ENCODE results near the gene NOTCH2NLA.
A peak's percentile ranks its signal among the peaks of the same experiment; 100 is the strongest.
"Not testable (repeated sequence)": the region's sequence is repeated elsewhere in the genome, so short reads cannot be mapped to it uniquely, and the experiment has no call there.

Gene NOTCH2NLA

DNA sequence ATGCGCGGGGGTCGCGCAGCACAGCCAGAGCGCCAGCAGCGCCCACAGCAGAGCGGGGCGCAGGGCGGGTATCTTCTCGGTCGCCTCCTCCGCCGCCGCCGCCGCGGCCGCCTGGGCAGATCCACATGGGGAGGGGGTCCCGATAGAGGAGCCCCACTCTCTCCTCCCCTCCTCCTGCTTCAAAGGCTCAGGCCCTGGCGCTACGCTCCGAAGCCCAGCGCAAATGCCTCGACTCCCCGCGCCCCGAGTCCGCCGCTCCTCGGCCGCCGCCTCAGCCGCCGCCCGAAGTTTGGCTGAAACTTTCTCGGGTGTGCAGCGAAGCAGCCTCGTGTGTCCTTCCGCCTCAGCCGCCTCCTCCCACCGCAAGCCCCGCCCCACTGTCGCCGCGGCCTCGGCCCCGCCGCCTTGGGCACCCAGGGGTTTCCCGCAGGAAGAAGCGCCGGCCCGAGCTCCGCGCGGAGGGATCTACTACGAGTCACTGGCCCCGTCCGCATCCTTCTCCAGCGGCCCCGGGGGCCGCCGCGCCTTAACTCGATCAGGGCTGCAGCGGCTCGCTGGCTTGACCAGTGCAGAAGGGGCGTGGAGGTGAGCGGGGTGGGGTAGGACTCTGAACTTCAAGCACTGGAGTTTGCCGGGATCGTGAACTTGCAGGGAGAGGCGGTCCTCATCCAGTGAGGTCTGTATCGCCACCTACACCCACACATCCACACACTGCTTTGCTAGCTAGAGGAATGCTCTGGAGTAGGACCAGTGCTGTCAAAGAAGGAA, at the start of gene NOTCH2NLA:
Gene NOTCH2NLA (minus strand): TSS at position 312 of the 768 bp plus-strand sequence. CDS start 39,684 bp downstream, outside the sequence.
- not testable (repeated sequence) for H3K36me3 ChIP-seq (ENCODE audit: insufficient read depth, low read length); H3K9me3 ChIP-seq (ENCODE audit: control insufficient read depth, insufficient read depth, low read length); H3K4me1 ChIP-seq (ENCODE audit: insufficient read depth, low read length)
- H3K9ac ChIP-seq (ENCODE audit: low read depth, low read length) = peak within 1 kb of the TSS; percentile 58

DNA sequence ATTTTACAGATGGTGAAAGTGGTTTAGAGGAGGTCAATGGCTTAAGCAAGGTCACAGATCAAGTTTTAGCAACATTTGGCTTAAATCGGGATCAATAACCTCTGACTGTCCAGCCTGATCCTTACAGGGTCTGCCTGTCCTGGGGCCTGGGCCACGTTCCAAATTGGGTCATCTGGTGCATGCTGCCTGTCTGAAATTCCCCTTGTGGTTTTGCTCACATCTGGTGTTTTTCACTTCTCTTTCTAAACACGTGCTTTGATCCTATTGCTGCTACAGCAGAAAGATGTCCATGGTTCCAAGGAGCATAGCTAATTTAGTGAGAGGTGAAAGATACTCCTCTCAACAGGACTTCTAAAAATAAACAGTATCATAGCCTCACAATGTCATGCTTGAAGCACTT, 49.5 kb upstream of the NOTCH2NLA start:
- not testable (repeated sequence) for H3K9ac ChIP-seq (ENCODE audit: low read depth, low read length); H3K9me3 ChIP-seq (ENCODE audit: control insufficient read depth, insufficient read depth, low read length); H3K4me1 ChIP-seq (ENCODE audit: insufficient read depth, low read length); H3K36me3 ChIP-seq (ENCODE audit: insufficient read depth, low read length)

DNA sequence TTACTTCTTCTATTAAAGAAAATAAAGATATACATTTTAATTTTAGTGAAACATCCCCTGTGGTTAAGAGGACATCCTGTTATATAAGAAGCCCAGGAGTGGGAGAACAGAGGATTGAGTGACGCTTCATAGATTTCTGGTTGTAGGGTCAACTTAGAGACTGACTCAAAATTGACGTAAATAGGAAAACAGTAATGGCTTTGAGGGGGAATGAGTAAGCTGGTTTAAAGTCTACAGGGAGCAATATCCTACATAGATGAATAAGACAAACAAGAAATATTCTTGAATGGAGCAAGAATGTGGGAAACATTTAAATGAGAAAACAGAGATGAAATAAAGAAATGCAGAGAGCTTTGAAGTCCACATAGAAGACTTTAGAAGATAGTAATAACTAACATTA, 48.3 kb upstream of the NOTCH2NLA start:
- not testable (repeated sequence) for H3K4me1 ChIP-seq (ENCODE audit: insufficient read depth, low read length); H3K9me3 ChIP-seq (ENCODE audit: control insufficient read depth, insufficient read depth, low read length); H3K9ac ChIP-seq (ENCODE audit: low read depth, low read length); H3K36me3 ChIP-seq (ENCODE audit: insufficient read depth, low read length)

DNA sequence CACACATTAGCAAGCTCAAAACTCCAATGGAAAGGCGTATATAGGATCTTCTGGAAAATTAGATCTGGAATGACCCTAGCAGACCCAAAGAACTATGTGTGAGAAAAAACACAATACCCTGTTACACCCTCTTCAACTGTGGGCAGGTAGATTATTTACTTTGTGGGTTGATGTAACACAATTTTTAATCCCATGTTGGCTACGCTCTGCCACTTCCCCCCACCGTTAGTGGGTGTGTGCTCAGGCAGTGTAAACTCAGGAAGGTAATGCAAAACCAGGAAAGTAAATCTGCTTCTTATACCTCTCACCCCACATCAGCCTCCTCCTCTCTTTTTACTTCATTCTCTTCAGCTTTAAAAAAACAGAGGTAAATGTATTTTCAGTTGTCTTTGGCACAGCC, 45.3 kb upstream of the NOTCH2NLA start:
- not testable (repeated sequence) for H3K4me1 ChIP-seq (ENCODE audit: insufficient read depth, low read length); H3K36me3 ChIP-seq (ENCODE audit: insufficient read depth, low read length); H3K9ac ChIP-seq (ENCODE audit: low read depth, low read length); H3K9me3 ChIP-seq (ENCODE audit: control insufficient read depth, insufficient read depth, low read length)

DNA sequence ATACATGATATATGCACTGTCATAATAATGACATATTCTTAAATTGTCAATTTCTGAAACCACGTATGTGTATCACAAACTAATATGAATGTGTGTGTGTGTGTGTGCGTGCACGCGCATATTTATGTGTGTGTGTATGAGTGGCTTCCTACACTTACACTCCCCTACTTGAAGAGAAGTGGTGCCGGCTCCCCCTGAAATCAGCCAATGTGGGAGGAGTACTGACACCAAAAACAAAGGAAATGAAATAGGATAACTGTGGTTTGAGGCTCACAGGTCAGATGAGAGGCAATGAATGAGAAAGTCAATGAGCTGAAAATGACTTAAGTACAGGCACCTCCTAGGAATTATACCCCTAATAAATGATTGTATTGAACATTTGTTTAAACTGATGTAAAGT, 44.4 kb upstream of the NOTCH2NLA start:
- not testable (repeated sequence) for H3K4me1 ChIP-seq (ENCODE audit: insufficient read depth, low read length); H3K9me3 ChIP-seq (ENCODE audit: control insufficient read depth, insufficient read depth, low read length); H3K36me3 ChIP-seq (ENCODE audit: insufficient read depth, low read length); H3K9ac ChIP-seq (ENCODE audit: low read depth, low read length)

DNA sequence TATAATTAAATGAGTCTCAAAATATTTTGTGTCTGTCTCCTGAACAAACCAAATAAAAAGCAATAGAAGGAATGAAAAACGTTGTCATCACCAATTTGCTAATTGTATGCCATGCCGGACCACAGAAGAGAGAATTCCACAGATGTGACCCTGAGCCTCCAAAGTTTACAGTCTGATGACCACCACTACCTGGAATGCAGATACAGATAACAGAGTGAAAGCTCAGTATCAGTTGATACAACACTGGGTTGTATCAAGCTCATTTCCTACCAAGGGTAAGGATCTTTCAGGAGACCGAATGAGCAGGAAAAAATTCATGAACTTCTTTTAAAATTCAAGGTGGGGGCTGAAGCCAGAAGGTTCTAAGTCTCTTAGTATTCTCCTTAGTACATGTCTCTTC, 43.9 kb upstream of the NOTCH2NLA start:
- not testable (repeated sequence) for H3K36me3 ChIP-seq (ENCODE audit: insufficient read depth, low read length); H3K9ac ChIP-seq (ENCODE audit: low read depth, low read length); H3K9me3 ChIP-seq (ENCODE audit: control insufficient read depth, insufficient read depth, low read length); H3K4me1 ChIP-seq (ENCODE audit: insufficient read depth, low read length)

DNA sequence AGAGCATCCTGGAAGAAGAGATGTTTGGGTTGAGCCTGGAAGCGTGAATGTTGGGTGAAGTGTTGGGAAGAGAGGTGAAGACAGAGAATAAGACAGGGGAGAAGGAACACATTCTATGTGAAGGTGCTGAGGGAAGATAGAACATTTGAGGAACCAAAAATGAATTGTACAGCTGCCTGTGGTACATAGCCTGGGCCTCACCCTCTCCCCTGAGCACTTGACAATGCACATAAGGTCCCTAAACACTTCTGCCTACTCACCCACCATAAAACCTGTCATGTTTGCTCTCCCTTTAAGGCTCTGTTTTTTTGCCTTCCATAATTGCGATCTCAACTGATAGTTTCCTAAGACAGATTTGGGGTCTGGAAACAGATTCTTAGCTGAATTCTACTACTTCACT, 43.2 kb upstream of the NOTCH2NLA start:
- H3K4me1 ChIP-seq (ENCODE audit: insufficient read depth, low read length); H3K36me3 ChIP-seq (ENCODE audit: insufficient read depth, low read length); H3K9ac ChIP-seq (ENCODE audit: low read depth, low read length); H3K9me3 ChIP-seq (ENCODE audit: control insufficient read depth, insufficient read depth, low read length): not testable (repeated sequence)

DNA sequence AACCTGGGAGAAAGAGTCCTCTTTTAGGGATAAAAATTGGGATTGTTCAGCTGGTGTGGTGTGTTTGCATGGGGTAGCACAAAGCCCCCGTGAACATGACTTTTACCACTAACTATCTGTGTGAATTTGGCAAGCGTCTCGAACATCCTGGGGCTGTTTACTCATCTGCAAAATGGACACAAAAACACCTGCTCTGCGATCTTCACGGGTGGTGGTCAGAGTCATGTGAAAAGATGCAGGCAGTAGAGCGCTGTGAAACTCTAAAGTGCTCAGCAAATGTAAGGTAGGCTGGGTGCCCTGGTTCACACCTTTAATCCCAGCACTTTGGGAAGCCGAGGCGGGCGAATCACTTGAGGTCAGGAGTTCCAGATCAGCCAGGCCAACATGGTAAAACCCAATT, 41.3 kb upstream of the NOTCH2NLA start:
- H3K36me3 ChIP-seq (ENCODE audit: insufficient read depth, low read length) = not testable (repeated sequence)

DNA sequence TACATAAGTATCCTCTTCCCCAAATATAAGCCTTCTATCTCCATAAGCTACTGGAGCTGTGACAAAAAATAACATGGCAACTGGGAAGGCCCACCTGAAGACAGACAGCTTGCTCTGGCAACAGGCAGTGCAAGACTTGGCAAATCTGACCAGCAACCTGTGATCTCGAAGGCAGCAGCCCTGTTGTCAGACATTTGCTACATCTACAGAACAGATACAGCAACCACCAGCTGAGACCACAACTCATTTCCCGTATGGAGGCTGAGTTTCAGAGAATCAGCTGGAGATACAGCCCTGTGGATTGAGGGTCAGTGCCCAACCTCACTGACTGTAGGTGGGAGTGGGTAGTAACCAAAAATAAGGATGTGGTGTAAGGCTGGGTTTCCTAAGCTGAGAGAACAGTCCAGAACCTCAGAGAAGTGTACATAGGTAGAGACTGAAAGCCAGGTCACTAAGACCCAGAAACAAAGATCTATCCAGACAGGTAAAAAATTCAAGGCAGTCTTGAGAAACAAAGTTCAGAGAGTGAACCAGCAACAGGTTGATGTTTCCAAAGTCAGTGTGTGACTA, 37.4 kb upstream of the NOTCH2NLA start:
- not testable (repeated sequence) for H3K9ac ChIP-seq (ENCODE audit: low read depth, low read length); H3K9me3 ChIP-seq (ENCODE audit: control insufficient read depth, insufficient read depth, low read length); H3K4me1 ChIP-seq (ENCODE audit: insufficient read depth, low read length); H3K36me3 ChIP-seq (ENCODE audit: insufficient read depth, low read length)

More for the DNA sequence above, 41.3 kb upstream of the NOTCH2NLA start:
- not testable (repeated sequence) for H3K9me3 ChIP-seq (ENCODE audit: control insufficient read depth, insufficient read depth, low read length); H3K4me1 ChIP-seq (ENCODE audit: insufficient read depth, low read length); H3K9ac ChIP-seq (ENCODE audit: low read depth, low read length)

DNA sequence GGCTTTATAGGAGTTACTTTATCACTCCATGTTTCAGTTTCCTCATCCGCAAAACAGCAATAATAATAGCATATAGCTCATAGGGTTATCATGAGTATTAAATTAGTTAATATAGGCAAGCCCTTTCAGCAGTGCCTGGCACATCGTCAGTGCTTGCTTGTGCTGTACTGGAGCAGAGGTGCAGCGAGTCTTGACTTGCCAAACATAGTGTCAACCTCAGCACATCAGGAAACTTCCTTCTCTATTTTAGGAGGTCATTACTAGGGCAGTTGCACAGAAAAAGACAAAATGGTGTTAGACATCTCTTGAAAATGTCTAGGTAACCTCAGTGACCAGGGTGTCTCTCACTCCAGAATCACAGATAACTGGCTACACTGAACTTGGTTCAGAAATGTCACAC, 35.9 kb upstream of the NOTCH2NLA start:
- H3K36me3 ChIP-seq (ENCODE audit: insufficient read depth, low read length); H3K9ac ChIP-seq (ENCODE audit: low read depth, low read length); H3K9me3 ChIP-seq (ENCODE audit: control insufficient read depth, insufficient read depth, low read length); H3K4me1 ChIP-seq (ENCODE audit: insufficient read depth, low read length): not testable (repeated sequence)

DNA sequence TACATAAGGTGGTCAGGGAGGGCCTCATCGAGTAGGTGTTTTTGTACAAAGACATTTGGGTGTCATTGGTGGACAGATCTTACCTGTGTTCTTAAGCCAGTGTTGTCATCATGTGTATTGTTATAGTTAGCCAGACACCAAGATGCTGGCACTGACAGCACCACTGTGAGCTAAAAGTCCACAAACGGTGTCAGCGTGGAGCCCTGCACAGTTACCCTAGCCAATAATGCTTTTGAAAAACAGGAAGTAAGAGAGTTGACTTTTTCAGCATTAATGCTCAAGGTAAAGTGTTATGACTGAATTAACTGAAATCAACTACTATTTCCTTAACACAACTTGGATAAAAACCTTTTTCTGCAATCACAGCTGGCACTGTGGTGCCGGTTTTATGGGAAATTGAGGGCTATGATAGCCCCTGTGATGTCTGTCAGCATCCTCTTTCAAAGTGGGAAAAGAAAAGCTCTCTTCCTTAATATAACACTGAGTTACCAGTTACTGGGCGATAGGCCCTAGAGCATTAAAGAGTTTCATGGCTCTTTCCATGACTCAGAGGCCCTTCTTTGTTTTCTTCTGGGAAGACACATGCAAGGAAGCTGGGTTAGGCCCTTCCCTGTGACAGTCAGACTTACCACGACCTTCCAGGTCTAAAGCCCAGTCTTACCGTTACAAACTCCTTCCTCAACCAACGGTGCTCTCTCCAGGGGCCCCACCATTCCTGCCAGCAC, 31.3 kb upstream of the NOTCH2NLA start:
- not testable (repeated sequence) for H3K9me3 ChIP-seq (ENCODE audit: control insufficient read depth, insufficient read depth, low read length); H3K9ac ChIP-seq (ENCODE audit: low read depth, low read length); H3K4me1 ChIP-seq (ENCODE audit: insufficient read depth, low read length); H3K36me3 ChIP-seq (ENCODE audit: insufficient read depth, low read length)

DNA sequence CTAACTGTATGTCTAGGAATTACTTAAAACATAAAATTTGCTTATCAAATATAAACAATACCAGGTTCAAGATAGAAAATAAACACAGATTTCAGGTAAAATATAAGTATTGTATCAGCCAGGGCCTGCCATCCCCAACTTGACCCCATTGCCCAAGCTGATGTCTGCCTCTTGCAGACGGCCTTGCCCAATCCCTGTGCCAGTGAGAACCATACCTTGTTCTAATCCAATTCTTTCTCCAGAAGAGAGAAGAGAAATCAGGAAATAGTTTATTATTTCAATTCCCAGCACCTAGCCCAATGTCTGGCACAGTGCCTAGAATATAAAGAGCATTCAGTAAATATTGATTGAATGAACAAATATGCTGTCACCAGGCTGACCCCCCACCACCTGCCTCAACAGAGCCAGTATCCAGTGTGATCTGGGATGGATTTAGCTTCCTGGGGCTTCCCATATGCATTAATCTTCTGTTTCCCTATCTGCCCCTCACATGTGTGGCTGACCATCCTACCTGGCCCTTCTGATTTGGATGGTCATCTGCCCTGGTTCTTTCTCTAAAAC, 29.3 kb upstream of the NOTCH2NLA start:
- not testable (repeated sequence) for H3K9me3 ChIP-seq (ENCODE audit: control insufficient read depth, insufficient read depth, low read length); H3K4me1 ChIP-seq (ENCODE audit: insufficient read depth, low read length); H3K36me3 ChIP-seq (ENCODE audit: insufficient read depth, low read length); H3K9ac ChIP-seq (ENCODE audit: low read depth, low read length)

DNA sequence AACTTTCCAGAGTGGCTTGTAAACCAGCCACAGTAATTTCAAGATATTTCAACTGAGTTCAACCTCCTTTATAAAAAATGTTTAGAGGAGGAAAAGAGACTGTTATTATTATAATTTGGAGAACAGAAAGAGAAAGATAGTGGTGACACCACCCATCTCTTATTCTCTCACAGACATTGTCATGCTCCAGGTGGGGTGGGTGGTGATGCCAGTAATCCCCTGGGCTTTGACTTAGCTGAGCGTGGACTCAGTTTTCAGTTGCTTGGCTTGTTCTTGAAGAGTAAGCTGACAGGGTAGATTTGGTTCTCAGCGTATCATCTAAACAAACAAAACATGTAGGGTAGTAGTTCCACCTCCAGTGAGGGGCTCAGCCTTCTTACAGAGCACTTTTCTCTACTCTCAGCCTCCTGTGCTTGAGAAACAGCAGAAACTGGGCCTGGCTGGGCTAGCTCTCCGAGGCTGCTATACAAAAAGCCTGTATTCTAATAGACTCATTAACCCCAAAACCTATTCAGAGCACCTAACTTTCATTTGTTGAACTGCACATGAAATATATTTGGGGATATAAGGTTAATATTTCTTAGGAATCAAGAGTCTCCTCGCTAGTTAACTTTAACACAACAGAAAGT, 25.9 kb upstream of the NOTCH2NLA start:
- H3K36me3 ChIP-seq (ENCODE audit: insufficient read depth, low read length); H3K9me3 ChIP-seq (ENCODE audit: control insufficient read depth, insufficient read depth, low read length); H3K9ac ChIP-seq (ENCODE audit: low read depth, low read length); H3K4me1 ChIP-seq (ENCODE audit: insufficient read depth, low read length): not testable (repeated sequence)

DNA sequence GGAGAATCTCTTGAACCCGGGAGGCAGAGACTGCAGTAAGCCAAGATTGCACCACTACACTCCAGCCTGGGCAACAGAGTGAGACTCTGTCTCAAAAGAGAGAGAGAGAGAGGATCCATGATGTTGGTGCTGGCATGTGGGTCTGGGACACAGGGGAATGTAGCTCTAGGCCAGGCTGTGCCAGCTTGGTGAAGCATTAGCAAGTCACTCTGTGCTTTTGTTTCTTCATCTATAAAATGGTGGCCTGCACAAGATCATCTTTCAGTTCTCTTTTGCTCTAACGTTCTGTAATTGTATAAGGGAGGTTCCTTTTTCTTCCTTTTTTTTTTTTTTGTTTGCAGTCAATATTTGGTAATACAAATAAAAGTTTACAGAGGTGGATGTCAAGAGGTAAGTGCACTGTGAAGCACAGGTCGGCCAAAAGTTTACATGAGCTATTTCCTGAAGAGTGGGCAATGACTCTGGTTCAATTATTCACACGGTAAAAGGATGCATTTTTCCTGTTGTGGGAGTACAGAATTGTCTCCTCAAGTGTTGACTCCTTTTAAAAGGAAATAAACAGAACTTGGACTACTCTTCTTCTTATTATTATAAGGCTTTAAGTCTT, 24.5 kb upstream of the NOTCH2NLA start:
- not testable (repeated sequence) for H3K4me1 ChIP-seq (ENCODE audit: insufficient read depth, low read length)

More for the DNA sequence above, 24.5 kb upstream of the NOTCH2NLA start:
- not testable (repeated sequence) for H3K9ac ChIP-seq (ENCODE audit: low read depth, low read length); H3K9me3 ChIP-seq (ENCODE audit: control insufficient read depth, insufficient read depth, low read length); H3K36me3 ChIP-seq (ENCODE audit: insufficient read depth, low read length)

Data from ES-I3 (cell line).